Kidney epithelial cell (primary cell): ENCODE data around the gene PPIF. TPM values are rescaled to one million over a fixed set of nuclear protein-coding genes. Genes with fewer than 3 reads are reported as not detected.

ENCODE experiments used
- DNase-seq: peaks from one replicate; pipeline ENCODE4 v3.0.0-alpha.2; 2010; ENCODE audit warnings: low read depth
- H3K27me3 ChIP-seq: 2 replicates; pipeline ENCODE4 v1.6.0; 2011; ENCODE audit warnings: low read length; ENCODE audit not compliant: control insufficient read depth, insufficient read depth
- H3K36me3 ChIP-seq: 2 replicates; pipeline ENCODE4 v1.5.1; 2011; ENCODE audit warnings: low read length; ENCODE audit not compliant: control insufficient read depth, insufficient read depth
- H3K4me3 ChIP-seq: 2 replicates; pipeline ENCODE4 v1.5.1; 2011; ENCODE audit warnings: low read depth, mild to moderate bottlenecking, control low read depth, low read length
- total RNA-seq: library from RNA; depleted of rRNA; stranded (reverse); fragments of >200 nt; gene quantifications from 2 replicates; pipeline ENCODE4 v1.2.3, GENCODE V29; 2015
- TF ChIP-seq, protein P1 (sequence below): IDR thresholded peaks from 2 replicates; pipeline ENCODE4 v1.5.1; 2011; ENCODE audit warnings: mild to moderate bottlenecking, moderate library complexity, low read length, control low read depth, inconsistent platforms; ENCODE audit not compliant: insufficient read depth, poor library complexity, severe bottlenecking

The PPIF gene
- total RNA-seq = 71.7 and 80.6 TPM in 2 replicates

DNA sequence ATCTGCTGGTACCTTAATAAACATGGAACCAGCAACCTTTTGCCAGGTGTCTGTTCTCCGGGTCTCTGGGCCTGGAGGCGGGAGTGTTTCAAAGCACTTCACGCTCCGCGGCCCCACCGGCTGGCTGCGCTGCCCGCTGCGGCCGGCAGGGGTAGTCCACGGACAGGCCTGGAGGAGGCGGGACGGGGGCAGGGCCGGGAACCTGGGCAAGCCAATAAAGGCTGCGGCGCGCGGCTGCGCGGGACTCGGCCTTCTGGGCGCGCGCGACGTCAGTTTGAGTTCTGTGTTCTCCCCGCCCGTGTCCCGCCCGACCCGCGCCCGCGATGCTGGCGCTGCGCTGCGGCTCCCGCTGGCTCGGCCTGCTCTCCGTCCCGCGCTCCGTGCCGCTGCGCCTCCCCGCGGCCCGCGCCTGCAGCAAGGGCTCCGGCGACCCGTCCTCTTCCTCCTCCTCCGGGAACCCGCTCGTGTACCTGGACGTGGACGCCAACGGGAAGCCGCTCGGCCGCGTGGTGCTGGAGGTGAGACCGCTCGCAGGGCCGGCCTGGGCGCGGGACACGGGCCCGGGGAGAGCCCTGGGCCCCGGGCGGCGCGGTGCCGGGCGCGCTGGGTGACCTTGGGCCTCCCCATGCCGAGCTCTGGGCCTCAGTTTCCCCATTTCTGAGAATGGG is at the start of gene PPIF:
Gene PPIF (plus strand): TSS at position 244 of the 668 bp plus-strand sequence. CDS start 80 bp downstream, at position 324.
- TF ChIP-seq, protein P1, sequence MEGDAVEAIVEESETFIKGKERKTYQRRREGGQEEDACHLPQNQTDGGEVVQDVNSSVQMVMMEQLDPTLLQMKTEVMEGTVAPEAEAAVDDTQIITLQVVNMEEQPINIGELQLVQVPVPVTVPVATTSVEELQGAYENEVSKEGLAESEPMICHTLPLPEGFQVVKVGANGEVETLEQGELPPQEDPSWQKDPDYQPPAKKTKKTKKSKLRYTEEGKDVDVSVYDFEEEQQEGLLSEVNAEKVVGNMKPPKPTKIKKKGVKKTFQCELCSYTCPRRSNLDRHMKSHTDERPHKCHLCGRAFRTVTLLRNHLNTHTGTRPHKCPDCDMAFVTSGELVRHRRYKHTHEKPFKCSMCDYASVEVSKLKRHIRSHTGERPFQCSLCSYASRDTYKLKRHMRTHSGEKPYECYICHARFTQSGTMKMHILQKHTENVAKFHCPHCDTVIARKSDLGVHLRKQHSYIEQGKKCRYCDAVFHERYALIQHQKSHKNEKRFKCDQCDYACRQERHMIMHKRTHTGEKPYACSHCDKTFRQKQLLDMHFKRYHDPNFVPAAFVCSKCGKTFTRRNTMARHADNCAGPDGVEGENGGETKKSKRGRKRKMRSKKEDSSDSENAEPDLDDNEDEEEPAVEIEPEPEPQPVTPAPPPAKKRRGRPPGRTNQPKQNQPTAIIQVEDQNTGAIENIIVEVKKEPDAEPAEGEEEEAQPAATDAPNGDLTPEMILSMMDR = peak; percentile 73
- Histone ChIP-seq H3K4me3 (peak within 1 kb of the TSS; percentile 73), H3K36me3 (peaks cover 2% of the 10 kb centered on the region), H3K27me3 (no peaks in the 10 kb centered on the region)
- DNase-seq = no peak

- peak; percentile 93 for DNase-seq
- no peak overlapping the region for H3K4me3 ChIP-seq
- peaks cover 13% of the 10 kb centered on the region for H3K36me3 ChIP-seq
- TF ChIP-seq, protein P1 = no peak
- H3K27me3 ChIP-seq = no peaks in the 10 kb centered on the region
These were observed 48.6 kb upstream of the PPIF start for GRCh38 chr10:79298403-79299244.

DNA sequence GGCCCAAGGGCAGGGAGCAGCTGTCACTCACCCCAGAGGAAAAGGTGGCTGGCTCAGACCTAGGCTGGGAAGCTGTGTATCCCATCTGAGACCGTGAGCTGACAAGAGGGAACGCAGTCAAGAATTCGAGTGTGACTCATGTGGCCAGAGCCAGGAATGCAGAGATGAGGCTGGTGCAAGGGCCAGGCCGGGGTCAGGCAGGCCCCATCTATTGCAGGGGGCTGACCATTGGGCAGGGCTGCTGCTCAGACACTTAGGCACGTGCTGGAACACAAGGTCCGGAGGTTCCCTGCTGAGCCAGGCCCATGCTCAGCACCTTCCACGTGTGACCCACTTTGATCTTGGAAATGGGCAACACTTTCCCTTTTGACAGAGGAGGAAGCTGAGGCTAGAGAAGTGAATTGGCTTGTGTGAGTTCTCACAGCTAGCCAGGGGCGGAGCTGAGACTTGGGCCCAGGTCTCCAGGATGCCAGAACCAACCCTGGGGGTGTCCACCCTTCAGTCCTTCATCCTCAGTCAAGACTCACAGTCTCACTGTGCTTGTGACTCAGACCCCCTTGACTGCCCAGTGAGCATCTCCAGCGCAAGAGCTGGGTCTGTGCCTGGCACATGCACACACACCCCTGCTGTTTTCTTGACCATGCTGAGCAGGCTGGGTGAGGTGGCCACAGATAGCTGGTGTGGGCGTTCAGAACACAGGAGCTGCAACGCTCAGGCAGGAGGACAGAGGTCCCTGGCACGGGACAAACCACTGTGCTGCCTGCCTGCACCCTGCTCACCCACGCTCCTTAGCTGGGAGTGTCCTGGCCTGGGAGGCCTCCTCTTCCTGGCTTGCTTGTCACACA is 47.6 kb upstream of the PPIF start:
- Histone ChIP-seq H3K4me3 (no peak overlapping the region), H3K36me3 (peaks cover 15% of the 10 kb centered on the region), H3K27me3 (no peaks in the 10 kb centered on the region)
- TF ChIP-seq, protein P1 = no peak
- DNase-seq = no peak

GRCh38 chr10:79300711-79301110 is 46.6 kb upstream of the PPIF start:
- no peak overlapping the region for H3K4me3 ChIP-seq
- TF ChIP-seq, protein P1 = no peak
- no peak for DNase-seq
- H3K36me3 ChIP-seq = peaks cover 15% of the 10 kb centered on the region
- no peaks in the 10 kb centered on the region for H3K27me3 ChIP-seq

DNA sequence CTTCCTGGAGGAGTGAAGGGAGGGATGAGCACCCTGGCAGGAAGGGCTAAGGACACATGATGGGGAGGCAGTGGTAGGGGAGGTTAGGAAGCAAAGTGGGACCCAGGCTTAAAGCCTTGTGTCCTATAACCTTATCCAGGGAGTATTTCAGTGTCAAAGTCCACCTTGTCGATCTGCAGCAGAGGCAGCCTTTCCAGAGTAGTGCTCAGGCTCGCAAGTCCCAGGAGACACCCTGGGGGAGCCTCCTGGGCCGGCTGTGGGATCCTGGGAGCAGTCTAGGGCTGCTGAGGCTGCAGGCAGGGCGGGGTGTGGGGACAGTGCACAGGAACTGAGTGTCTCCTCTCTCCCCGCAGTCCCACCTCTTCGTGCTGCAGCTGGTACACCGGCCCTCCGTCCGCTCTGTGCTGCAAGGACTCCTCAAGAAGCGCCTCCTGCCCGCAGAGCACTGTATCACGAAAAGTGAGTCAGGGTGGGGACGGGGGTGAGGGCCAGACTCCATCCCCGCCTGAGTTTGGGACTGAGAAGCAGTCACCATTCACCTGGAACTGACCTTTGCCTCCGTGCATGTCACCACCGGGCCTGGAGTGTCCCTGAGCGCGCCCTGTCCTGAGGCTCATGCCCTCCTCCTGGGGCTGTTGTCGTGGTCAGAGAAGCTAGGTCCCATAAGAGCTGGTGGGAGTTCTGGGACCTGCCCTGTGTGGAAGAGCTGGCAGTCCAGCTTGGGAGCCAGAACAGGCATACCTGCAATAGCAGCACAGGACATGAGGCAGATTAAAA is 45.3 kb upstream of the PPIF start:
- no peak for DNase-seq
- Histone ChIP-seq H3K27me3 (no peaks in the 10 kb centered on the region), H3K36me3 (peaks cover 16% of the 10 kb centered on the region), H3K4me3 (no peak overlapping the region)
- TF ChIP-seq, protein P1 = no peak
